LNCaP clone FGC (cell line): ENCODE measurements around the gene PLA2G2E.

Experiments
- DNase-seq: peaks from one replicate; pipeline ENCODE4 v3.0.0-alpha.2; 2011; ENCODE audit warnings: low read depth
- H3K4me3 ChIP-seq: 2 replicates; pipeline ENCODE4 v1.5.1; 2011; ENCODE audit warnings: mild to moderate bottlenecking, low read depth, low read length, control low read depth
- TF ChIP-seq, protein P1 (sequence below): IDR thresholded peaks from 2 replicates; pipeline ENCODE4 v1.5.1; 2012; ENCODE audit warnings: mild to moderate bottlenecking; ENCODE audit not compliant: control insufficient read depth, insufficient read depth; ENCODE audit errors: extremely low read depth

PLA2G2E gene

DNA sequence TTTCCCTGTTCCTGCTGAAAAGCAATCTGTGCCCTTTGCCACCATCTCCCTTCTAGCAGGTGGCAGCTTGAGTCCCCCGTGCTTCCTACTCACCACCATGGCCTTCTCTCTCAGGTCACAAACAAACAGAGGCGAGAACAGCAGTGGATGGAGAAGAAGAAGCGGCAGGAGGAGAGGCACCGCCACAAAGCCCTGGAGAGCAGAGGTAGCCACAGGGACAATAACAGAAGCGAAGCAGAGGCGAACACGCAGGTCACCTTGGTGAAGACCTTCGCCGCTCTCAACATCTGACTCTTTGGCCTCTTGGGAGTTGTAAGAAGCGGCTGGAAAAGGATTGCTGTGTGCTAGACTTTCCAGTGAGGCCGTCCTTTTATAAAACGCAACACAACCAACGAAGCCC lies 16.0 kb downstream of the PLA2G2E start:
- TF ChIP-seq, protein P1, sequence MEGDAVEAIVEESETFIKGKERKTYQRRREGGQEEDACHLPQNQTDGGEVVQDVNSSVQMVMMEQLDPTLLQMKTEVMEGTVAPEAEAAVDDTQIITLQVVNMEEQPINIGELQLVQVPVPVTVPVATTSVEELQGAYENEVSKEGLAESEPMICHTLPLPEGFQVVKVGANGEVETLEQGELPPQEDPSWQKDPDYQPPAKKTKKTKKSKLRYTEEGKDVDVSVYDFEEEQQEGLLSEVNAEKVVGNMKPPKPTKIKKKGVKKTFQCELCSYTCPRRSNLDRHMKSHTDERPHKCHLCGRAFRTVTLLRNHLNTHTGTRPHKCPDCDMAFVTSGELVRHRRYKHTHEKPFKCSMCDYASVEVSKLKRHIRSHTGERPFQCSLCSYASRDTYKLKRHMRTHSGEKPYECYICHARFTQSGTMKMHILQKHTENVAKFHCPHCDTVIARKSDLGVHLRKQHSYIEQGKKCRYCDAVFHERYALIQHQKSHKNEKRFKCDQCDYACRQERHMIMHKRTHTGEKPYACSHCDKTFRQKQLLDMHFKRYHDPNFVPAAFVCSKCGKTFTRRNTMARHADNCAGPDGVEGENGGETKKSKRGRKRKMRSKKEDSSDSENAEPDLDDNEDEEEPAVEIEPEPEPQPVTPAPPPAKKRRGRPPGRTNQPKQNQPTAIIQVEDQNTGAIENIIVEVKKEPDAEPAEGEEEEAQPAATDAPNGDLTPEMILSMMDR, result no peak
- no peak for DNase-seq
- no peak overlapping the region for H3K4me3 ChIP-seq

DNA sequence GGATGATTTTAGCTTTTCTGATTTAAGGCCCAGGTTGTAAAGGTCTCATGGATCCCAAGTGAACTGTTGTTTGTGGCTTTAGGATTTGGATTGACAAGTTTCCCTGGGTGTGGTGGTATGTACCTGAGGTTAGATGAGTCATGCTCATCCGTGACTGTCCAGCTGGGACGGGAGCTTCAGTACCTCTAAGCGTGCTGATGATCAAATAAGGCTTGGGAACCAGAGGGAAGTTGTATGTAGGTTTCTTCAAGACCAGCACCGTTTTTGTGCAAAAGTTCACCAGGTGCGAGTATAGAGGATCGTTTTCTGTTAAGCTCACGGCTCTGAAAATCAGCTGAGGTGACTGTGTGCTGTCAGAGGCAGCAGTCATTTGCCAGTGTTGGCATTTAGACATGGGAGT lies 19.8 kb downstream of the PLA2G2E start:
- TF ChIP-seq, protein P1, result no peak
- no peak for DNase-seq
- no peak overlapping the region for H3K4me3 ChIP-seq

DNA sequence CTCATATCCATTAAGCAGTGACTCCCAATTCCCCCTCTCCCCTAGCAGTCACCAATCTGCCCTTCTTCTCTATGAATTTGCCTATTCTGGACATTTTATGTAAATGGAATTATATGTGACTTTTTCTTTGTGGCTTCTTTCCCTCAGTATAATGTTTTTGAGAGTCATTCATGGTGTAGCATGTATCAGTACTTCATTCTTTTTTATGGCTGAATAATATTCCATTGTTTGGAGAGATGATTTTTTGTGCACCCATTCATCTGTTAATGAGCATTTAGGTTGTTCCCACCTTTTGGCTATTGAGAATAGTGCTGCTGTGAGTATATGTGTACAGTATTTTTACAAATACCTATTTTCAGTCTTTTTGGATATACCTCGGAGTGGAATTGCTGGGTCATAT lies 21.8 kb downstream of the PLA2G2E start:
- TF ChIP-seq, protein P1, result no peak
- H3K4me3 ChIP-seq, result no peak overlapping the region
- no peak for DNase-seq

DNA sequence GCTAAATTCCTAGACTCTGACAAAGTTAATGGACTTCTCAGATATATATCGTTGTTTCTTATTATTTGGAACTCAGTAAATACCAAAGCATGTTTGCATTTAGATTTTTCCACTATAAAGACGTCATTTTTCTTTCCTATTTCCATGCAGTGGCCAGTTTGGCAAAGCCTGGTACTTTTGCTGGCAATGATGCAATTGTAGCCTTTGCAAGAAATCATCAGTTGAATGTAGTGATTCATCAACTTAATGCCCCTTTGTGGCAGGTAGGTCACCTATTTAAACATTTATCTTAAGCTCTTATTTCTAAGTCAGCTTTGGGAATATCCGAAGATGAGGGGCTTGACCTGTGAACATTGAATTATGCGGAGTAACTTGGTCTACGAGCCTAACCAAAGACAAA lies 29.2 kb downstream of the PLA2G2E start:
- TF ChIP-seq, protein P1, result no peak
- H3K4me3 ChIP-seq, result no peak overlapping the region

DNA sequence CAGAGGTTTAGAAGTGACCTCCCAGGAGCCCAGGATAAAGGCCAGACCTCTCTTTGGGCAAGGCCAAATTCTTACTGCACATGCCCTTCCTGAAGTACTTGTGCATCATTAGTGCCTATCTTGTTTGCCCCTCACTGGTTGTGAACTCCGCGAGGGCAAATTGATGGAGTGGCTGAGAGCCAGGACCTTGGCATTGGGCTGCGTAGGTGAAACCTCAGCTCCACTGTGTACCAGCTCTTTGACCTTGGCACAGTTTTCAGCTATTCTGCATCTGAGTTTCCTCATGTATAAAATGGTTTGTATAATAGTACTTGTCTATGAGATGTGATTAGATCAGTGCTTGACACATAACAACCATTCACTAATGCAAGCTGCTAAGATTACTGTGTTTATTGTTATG lies 29.7 kb downstream of the PLA2G2E start:
- DNase-seq, result no peak
- H3K4me3 ChIP-seq, result no peak overlapping the region
- TF ChIP-seq, protein P1, result no peak

More for the DNA sequence above, 29.2 kb downstream of the PLA2G2E start:
- DNase-seq, result no peak

DNA sequence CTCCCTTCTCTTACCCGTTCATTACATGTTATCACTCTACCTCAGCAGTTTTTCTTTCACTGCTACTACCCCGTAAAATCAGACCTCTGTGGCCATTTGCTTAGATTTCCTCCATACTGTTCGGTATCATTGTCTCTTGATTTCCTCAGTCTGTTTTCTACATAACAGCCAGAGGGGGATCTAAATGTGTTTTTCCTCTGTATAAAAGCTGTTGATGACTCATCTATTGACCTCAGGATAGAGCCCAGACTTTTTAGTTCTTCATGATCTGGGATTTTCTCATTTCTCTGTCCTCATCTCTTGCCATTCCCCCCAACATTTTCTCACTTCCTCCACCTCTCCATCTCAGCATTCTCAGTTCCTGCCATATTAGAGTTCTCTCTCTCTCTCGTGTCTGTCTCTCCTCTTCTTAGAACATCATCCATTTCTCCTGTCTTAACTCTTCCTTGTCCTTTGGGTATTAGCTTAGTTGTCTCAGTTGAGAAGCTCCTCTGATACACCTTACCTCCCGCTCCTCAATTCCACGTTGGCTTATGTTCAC lies 30.7 kb downstream of the PLA2G2E start:
- TF ChIP-seq, protein P1, result no peak

DNA sequence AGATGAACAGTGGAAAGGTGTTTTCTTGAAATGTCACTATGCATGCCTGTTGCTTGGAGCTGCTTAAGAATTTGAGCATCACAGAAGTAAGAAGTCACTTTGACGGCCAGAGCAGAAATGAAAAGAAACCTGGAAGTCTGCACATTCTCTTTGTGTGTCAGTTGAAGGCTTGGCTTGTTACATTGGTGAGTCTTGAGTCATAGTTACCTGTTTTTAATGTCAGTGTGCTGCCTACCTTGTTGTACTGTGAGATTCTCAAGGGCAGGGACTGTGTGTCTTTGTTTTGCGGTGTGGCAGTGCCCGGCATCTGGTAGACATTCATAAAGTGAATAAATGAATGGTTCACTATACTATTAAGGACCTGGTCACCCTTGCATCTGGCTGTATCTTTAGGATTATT lies 31.3 kb downstream of the PLA2G2E start:
- no peak for DNase-seq
- TF ChIP-seq, protein P1, result no peak
- no peak overlapping the region for H3K4me3 ChIP-seq

More for the DNA sequence above, 30.7 kb downstream of the PLA2G2E start:
- DNase-seq, result no peak
- H3K4me3 ChIP-seq, result no peak overlapping the region
